Measurements from ENCODE around the gene MTSS2. TPM values are rescaled to one million over a fixed set of nuclear protein-coding genes. Genes with fewer than 3 reads are reported as not detected.

Gene MTSS2
- total RNA-seq, 1 donor, result 56.5 TPM

- peak; percentile 71 for DNase-seq (ENCODE audit: insufficient read length, low spot score, missing footprints)
- peaks cover 7% of the 10 kb centered on the region for H3K4me1 ChIP-seq (ENCODE audit: insufficient read depth, low read length)
- H3K27me3 ChIP-seq (ENCODE audit: insufficient read depth, low read length), result no peaks in the 10 kb centered on the region
- no peaks in the 10 kb centered on the region for H3K79me2 ChIP-seq (ENCODE audit: insufficient read depth, low read length)
- H3K36me3 ChIP-seq (ENCODE audit: insufficient read depth, low read length), result peaks cover 27% of the 10 kb centered on the region
- H2AFZ ChIP-seq (ENCODE audit: low read length), result no peak overlapping the region
- peaks cover 19% of the 10 kb centered on the region for H4K20me1 ChIP-seq (ENCODE audit: insufficient read depth, low read length)
- no peak overlapping the region for H3K4me2 ChIP-seq (ENCODE audit: insufficient read depth, low read length)
- no peak for TF ChIP-seq CTCF (IDR thresholded peaks at IDR 0.05; ENCODE audit: extremely low read depth, low read depth, low read length)
- H3K27ac ChIP-seq (ENCODE audit: low read depth, low read length), result no peak overlapping the region
- no peak overlapping the region for H3K4me3 ChIP-seq (ENCODE audit: insufficient read depth, low read length)
- H3K9me3 ChIP-seq (ENCODE audit: low read depth, low read length), result no peaks in the 10 kb centered on the region
Measured at GRCh38 chr16:70659953-70660671, 25.7 kb downstream of the MTSS2 start.

GRCh38 chr16:70659546-70659945 is 26.3 kb downstream of the MTSS2 start:
- no peak for TF ChIP-seq CTCF (IDR thresholded peaks at IDR 0.05; ENCODE audit: extremely low read depth, low read depth, low read length)
- H3K27ac ChIP-seq (ENCODE audit: low read depth, low read length), result no peak overlapping the region
- peak; percentile 67 for DNase-seq (ENCODE audit: insufficient read length, low spot score, missing footprints)

GRCh38 chr16:70658921-70659320 is 26.9 kb downstream of the MTSS2 start:
- peaks cover 11% of the 10 kb centered on the region for H3K4me1 ChIP-seq (ENCODE audit: insufficient read depth, low read length)
- no peak overlapping the region for H3K4me2 ChIP-seq (ENCODE audit: insufficient read depth, low read length)
- H3K27me3 ChIP-seq (ENCODE audit: insufficient read depth, low read length), result no peaks in the 10 kb centered on the region
- no peak overlapping the region for H3K4me3 ChIP-seq (ENCODE audit: insufficient read depth, low read length)
- H3K27ac ChIP-seq (ENCODE audit: low read depth, low read length), result no peak overlapping the region
- H3K79me2 ChIP-seq (ENCODE audit: insufficient read depth, low read length), result no peaks in the 10 kb centered on the region
- peak; percentile 75 for DNase-seq (ENCODE audit: insufficient read length, low spot score, missing footprints)
- no peaks in the 10 kb centered on the region for H3K9me3 ChIP-seq (ENCODE audit: low read depth, low read length)
- peaks cover 17% of the 10 kb centered on the region for H4K20me1 ChIP-seq (ENCODE audit: insufficient read depth, low read length)
- H3K36me3 ChIP-seq (ENCODE audit: insufficient read depth, low read length), result peaks cover 15% of the 10 kb centered on the region
- no peak overlapping the region for H2AFZ ChIP-seq (ENCODE audit: low read length)
- TF ChIP-seq CTCF (IDR thresholded peaks at IDR 0.05; ENCODE audit: extremely low read depth, low read depth, low read length), result no peak

More at GRCh38 chr16:70659546-70659945, 26.3 kb downstream of the MTSS2 start:
- Histone ChIP-seq H4K20me1 (ENCODE audit: insufficient read depth, low read length) (peaks cover 17% of the 10 kb centered on the region), H3K4me3 (ENCODE audit: insufficient read depth, low read length) (no peak overlapping the region), H3K27me3 (ENCODE audit: insufficient read depth, low read length) (no peaks in the 10 kb centered on the region), H2AFZ (ENCODE audit: low read length) (no peak overlapping the region), H3K36me3 (ENCODE audit: insufficient read depth, low read length) (peaks cover 21% of the 10 kb centered on the region), H3K79me2 (ENCODE audit: insufficient read depth, low read length) (no peaks in the 10 kb centered on the region), H3K4me1 (ENCODE audit: insufficient read depth, low read length) (peaks cover 7% of the 10 kb centered on the region), H3K4me2 (ENCODE audit: insufficient read depth, low read length) (no peak overlapping the region), H3K9me3 (ENCODE audit: low read depth, low read length) (no peaks in the 10 kb centered on the region)

GRCh38 chr16:70657956-70658355 is 27.9 kb downstream of the MTSS2 start:
- Histone ChIP-seq H3K4me3 (ENCODE audit: insufficient read depth, low read length) (no peak overlapping the region), H3K79me2 (ENCODE audit: insufficient read depth, low read length) (no peaks in the 10 kb centered on the region), H3K9me3 (ENCODE audit: low read depth, low read length) (no peaks in the 10 kb centered on the region), H3K4me1 (ENCODE audit: insufficient read depth, low read length) (peaks cover 12% of the 10 kb centered on the region), H3K36me3 (ENCODE audit: insufficient read depth, low read length) (peaks cover 7% of the 10 kb centered on the region), H4K20me1 (ENCODE audit: insufficient read depth, low read length) (peaks cover 13% of the 10 kb centered on the region), H3K4me2 (ENCODE audit: insufficient read depth, low read length) (no peak overlapping the region), H3K27ac (ENCODE audit: low read depth, low read length) (no peak overlapping the region), H2AFZ (ENCODE audit: low read length) (no peak overlapping the region), H3K27me3 (ENCODE audit: insufficient read depth, low read length) (no peaks in the 10 kb centered on the region)
- peak; percentile 75 for DNase-seq (ENCODE audit: insufficient read length, low spot score, missing footprints)
- no peak for TF ChIP-seq CTCF (IDR thresholded peaks at IDR 0.05; ENCODE audit: extremely low read depth, low read depth, low read length)

Data from osteoblast (primary cell).